Left renal cortex interstitium (tissue), 4 donors: Measurements from ENCODE around the gene ZNF620. TPM values are rescaled to one million over a fixed set of nuclear protein-coding genes. Genes with fewer than 3 reads are reported as not detected.
"Not testable (repeated sequence)": the region's sequence is repeated elsewhere in the genome, so short reads cannot be mapped to it uniquely, and the experiment has no call there.

Experiments used
- DNase-seq, 4 donors: peaks; one replicate each; pipeline ENCODE4 v3.0.0-alpha.2; 2013; ENCODE audit warnings: low read depth in 4 of 4, low spot score in 2 of 4, missing footprints in 1 of 4
- polyA plus RNA-seq, 4 donors: library from polyadenylated mRNA; unstranded; fragments of 120-200 nt; gene quantifications; one replicate each; pipeline ENCODE4 v1.2.1, GENCODE V29; 2013; ENCODE audit not compliant: insufficient read length in 4 of 4

Gene ZNF620
- polyA plus RNA-seq, 4 donors: 8.6 to 13.5 (median 9.8) TPM

GRCh38 chr3:40499952-40500351 is 5.9 kb upstream of the ZNF620 start:
- no peak for DNase-seq

GRCh38 chr3:40502034-40502433 is 3.8 kb upstream of the ZNF620 start:
- no peak for DNase-seq

GRCh38 chr3:40504636-40505430 is 1.0 kb upstream of the ZNF620 start:
- no peak for DNase-seq

- no peak for DNase-seq
These were observed 5.3 kb downstream of the ZNF620 start for GRCh38 chr3:40511031-40511718.

GRCh38 chr3:40516201-40516600 is 10.4 kb downstream of the ZNF620 start:
- DNase-seq: no peak

GRCh38 chr3:40518067-40518466 is 12.2 kb downstream of the ZNF620 start:
- no peak for DNase-seq

- no peak for DNase-seq
These were observed 13.0 kb downstream of the ZNF620 start for GRCh38 chr3:40518848-40519247.

GRCh38 chr3:40521254-40521653 is 15.4 kb downstream of the ZNF620 start:
- no peak for DNase-seq

GRCh38 chr3:40523781-40524180 is 17.9 kb downstream of the ZNF620 start:
- DNase-seq: no peak

GRCh38 chr3:40524222-40524567 is 18.4 kb downstream of the ZNF620 start:
- DNase-seq: peak in 1 of 4 donors; percentile 37

- peak in 3 of 4 donors; percentile 65 to 85 (median 71) for DNase-seq
These were observed 18.9 kb downstream of the ZNF620 start, which contains the start of gene ZNF621 for GRCh38 chr3:40524568-40525285. Gene ZNF621, plus strand, starts transcription at chr3:40524960. Its CDS starts 881 bp downstream, at chr3:40525841.

- DNase-seq: no peak
These were observed 22.6 kb downstream of the ZNF620 start for GRCh38 chr3:40528426-40528825.

- DNase-seq: no peak
These were observed 26.4 kb downstream of the ZNF620 start for GRCh38 chr3:40532252-40532651.

GRCh38 chr3:40534283-40534682 is 28.4 kb downstream of the ZNF620 start:
- DNase-seq: no peak

GRCh38 chr3:40546816-40547215 is 41.0 kb downstream of the ZNF620 start:
- DNase-seq: no peak

- DNase-seq: no peak
These were observed 44.3 kb downstream of the ZNF620 start for GRCh38 chr3:40550167-40550566.

GRCh38 chr3:40557575-40558161 is 51.8 kb downstream of the ZNF620 start:
- no peak for DNase-seq

GRCh38 chr3:40562482-40562881 is 56.6 kb downstream of the ZNF620 start:
- not testable (repeated sequence) for DNase-seq

- DNase-seq: not testable (repeated sequence)
These were observed 59.8 kb downstream of the ZNF620 start for GRCh38 chr3:40565629-40566028.

- no peak for DNase-seq
These were observed 60.9 kb downstream of the ZNF620 start for GRCh38 chr3:40566694-40567093.
